ENCODE results near the gene TLE7.

TLE7 gene

GRCh38 chr16:71443714-71444113 is 1.9 kb upstream of the TLE7 start:
- DNase-seq = no peak

GRCh38 chr16:71441348-71442050 is 355 bp downstream of the TLE7 start:
- DNase-seq = peak; percentile 12

GRCh38 chr16:71440669-71441347 is 1.0 kb downstream of the TLE7 start:
- no peak for DNase-seq

GRCh38 chr16:71439523-71439922 is 2.3 kb downstream of the TLE7 start:
- no peak for DNase-seq

- DNase-seq = no peak
Measured at GRCh38 chr16:71436473-71436872, 5.4 kb downstream of the TLE7 start.

GRCh38 chr16:71432906-71433305 is 8.9 kb downstream of the TLE7 start:
- no peak for DNase-seq

DNA sequence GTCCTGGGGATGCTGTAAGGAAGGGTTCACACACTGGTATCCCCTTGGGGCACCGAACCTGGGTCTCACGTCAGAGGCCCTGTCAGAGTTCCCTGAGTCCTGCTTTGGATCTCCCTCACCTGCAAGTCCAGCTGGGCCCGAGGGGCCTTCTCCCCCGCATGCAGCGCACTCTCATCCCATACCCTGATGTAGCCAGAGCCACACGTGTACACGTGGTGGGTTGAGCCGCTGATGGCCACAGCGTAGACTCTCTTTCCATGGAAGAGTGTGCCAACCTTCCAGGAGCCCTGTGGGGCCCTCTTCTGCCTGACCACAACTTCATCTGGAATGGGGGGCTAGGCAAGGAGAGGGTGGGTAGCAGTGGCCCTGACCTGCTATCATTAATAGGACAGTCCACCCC is 9.9 kb downstream of the TLE7 start:
- no peak for DNase-seq

DNA sequence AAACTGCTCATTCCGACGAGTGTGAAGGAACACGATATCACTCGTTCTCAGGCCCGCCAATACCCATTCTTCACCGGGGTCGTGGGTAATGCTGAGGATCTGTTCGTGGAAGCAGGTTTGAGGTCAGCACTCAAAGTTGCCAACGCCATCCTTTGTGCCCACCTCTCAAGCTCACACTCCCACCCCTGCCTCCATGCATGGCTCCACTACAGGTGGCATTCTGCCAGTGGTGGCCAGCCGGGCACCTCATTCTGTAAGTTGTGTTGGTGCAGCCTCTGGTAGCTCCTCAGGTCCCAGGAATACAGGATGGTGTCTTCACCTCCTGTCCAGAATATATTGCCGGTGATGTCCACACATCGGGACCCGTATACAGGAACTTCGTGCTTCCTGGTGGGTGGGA is 10.7 kb downstream of the TLE7 start:
- DNase-seq = no peak

DNA sequence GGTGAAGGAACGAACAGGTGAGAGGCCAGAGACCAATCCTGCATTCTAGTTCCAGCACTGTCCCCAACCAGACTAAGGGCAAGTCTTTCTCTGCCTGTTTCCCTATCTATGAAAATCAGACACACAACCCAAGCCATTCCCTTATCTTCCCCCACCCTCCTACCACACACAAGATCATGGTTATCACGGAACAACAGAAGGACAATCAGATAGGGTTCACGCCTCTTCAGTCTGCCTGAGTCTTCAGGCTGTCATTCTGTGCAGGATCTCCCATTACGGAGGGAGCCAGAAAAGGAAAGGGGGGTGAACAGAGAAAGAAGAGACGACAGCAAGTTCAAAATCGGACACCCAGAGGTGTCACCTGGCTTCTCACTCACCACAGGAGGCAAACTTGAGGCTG is 11.1 kb downstream of the TLE7 start:
- no peak for DNase-seq

GRCh38 chr16:71429581-71429980 is 12.3 kb downstream of the TLE7 start:
- DNase-seq = no peak

GRCh38 chr16:71428883-71429282 is 13.0 kb downstream of the TLE7 start:
- DNase-seq = no peak

- no peak for DNase-seq
Measured at GRCh38 chr16:71428385-71428784, 13.5 kb downstream of the TLE7 start.

GRCh38 chr16:71426880-71427615 is 14.8 kb downstream of the TLE7 start:
- no peak for DNase-seq

DNA sequence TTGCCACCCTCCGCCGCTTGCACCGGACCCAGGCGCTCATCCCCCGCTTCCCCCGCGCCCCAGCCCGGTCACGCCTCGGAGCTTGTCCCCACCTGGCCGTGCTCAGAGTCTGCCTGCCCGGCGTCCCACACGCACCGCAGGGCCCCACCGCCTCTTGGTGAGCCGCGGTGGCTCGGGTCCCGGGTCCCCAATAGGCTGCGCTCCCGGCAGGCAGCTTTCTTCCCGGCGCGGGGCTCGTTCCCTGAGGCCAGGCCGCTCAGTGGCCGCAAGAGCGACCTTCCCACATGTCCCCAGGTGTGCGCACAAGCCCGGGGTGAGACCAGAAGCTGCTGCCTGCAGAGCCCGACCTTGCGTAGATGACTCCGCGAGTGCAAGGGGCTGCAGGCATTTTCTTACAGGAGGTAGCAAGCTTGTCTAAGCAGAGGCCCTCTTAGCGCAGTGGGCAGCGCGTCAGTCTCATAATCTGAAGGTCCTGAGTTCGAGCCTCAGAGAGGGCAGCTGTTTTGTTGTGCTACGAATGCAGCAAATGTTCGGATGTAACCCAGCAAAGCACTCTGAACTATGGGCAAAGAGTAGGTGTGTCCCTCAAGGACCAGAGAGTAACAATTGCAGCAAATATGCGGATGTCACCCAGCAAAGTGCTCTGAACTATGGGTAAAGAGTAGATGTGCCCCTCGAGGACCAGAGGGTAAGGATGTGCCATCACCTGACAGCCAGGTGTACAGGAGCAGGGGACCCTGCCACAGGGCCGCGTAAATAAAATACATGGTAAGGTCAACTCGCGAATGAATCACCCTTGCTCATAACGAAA is 15.6 kb downstream of the TLE7 start:
- no peak for DNase-seq

DNA sequence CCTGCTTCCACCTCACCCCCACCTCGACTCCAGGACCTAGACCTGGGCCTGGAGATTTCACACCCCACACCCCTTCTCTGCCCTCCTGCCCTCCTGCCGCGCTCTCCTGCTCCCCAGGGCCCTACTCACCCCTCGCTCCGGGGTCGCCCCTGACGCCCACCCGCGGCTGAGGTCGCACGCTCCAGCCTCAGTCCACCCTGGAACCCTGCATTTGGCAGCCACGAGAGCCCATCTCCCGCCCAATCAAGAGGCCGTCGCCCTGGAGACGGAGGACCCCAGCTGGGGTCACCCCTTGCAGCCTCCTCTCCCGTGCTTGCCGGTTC is 16.1 kb downstream of the TLE7 start:
- no peak for DNase-seq

- no peak for DNase-seq
Measured at GRCh38 chr16:71424626-71425025, 17.2 kb downstream of the TLE7 start.

- no peak for DNase-seq
Measured at GRCh38 chr16:71423865-71424264, 18.0 kb downstream of the TLE7 start.

GRCh38 chr16:71423016-71423415 is 18.8 kb downstream of the TLE7 start:
- no peak for DNase-seq

- peak; percentile 37 for DNase-seq
Measured at GRCh38 chr16:71421911-71422310, 19.9 kb downstream of the TLE7 start.

- DNase-seq = no peak
Measured at GRCh38 chr16:71414038-71414437, 27.8 kb downstream of the TLE7 start.

DNA sequence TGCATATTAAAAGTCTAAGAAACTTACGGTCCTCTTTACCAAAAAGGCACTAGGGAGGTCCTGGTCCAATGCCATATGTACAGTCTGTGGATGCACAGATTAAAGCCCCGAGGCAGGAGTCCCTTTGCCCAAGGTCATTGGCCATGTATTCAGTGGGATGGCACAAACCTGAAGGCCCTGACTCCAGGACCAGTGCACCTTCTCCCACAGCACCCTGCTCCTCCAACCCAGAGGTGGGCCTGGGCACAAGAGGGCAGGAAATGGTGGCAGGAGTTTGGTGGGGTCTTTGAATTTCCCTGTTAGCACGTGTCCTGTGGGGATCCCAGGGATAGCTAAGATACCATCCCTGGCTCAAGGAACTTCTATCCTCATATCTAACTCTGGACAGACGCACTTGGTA is 28.5 kb downstream of the TLE7 start:
- no peak for DNase-seq

- DNase-seq = peak; percentile 83
Measured at GRCh38 chr16:71412270-71413160, 29.3 kb downstream of the TLE7 start.

All from suppressor macrophage treated with lipopolysaccharide for 4 hours (primary cell).